Stimulated activated CD4-positive, alpha-beta T cell treated with anti-CD3 and anti-CD28 coated beads, Interleukin-4, amount 100 ng/mL, for 4 hours (primary cell): ENCODE measurements around the gene SLU7.

Experiments used
- DNase-seq, 2 experiments: peaks; one replicate each; pipeline ENCODE4 v3.0.0-alpha.2; 2020

Gene SLU7

GRCh38 chr5:160399402-160400353 lies 19.2 kb downstream of the SLU7 start, which contains the start of gene FAM200C:
Gene FAM200C, minus strand, starts transcription at chr5:160400054. Its CDS starts 4,564 bp downstream, at chr5:160395490.
- DNase-seq: peak; percentile 52 to 63

- DNase-seq: no peak
Observed at GRCh38 chr5:160398806-160399205, 20.1 kb downstream of the SLU7 start.

- DNase-seq: no peak
Observed at GRCh38 chr5:160397492-160397891, 21.4 kb downstream of the SLU7 start.

GRCh38 chr5:160395111-160395510 lies 23.8 kb downstream of the SLU7 start:
- no peak for DNase-seq

GRCh38 chr5:160390787-160391696 lies 27.8 kb downstream of the SLU7 start:
- no peak for DNase-seq

- no peak for DNase-seq
Observed at GRCh38 chr5:160387445-160387844, 31.4 kb downstream of the SLU7 start.

GRCh38 chr5:160385496-160385895 lies 33.4 kb downstream of the SLU7 start:
- no peak for DNase-seq

- DNase-seq: no peak
Observed at GRCh38 chr5:160384681-160385080, 34.2 kb downstream of the SLU7 start.

- no peak for DNase-seq
Observed at GRCh38 chr5:160382346-160382745, 36.5 kb downstream of the SLU7 start.

- no peak for DNase-seq
Observed at GRCh38 chr5:160380041-160380440, 38.8 kb downstream of the SLU7 start.

- DNase-seq: no peak
Observed at GRCh38 chr5:160379511-160379910, 39.4 kb downstream of the SLU7 start.

- DNase-seq: no peak
Observed at GRCh38 chr5:160378330-160378729, 40.6 kb downstream of the SLU7 start.

- DNase-seq: no peak
Observed at GRCh38 chr5:160377651-160378050, 41.2 kb downstream of the SLU7 start.

- no peak for DNase-seq
Observed at GRCh38 chr5:160376416-160376815, 42.5 kb downstream of the SLU7 start.

- DNase-seq: no peak
Observed at GRCh38 chr5:160375701-160376100, 43.2 kb downstream of the SLU7 start.

GRCh38 chr5:160375166-160375565 lies 43.7 kb downstream of the SLU7 start:
- DNase-seq: no peak

- no peak for DNase-seq
Observed at GRCh38 chr5:160371294-160371693, 47.6 kb downstream of the SLU7 start.

- no peak for DNase-seq
Observed at GRCh38 chr5:160370713-160371034, 48.2 kb downstream of the SLU7 start.

GRCh38 chr5:160369990-160370712 lies 48.7 kb downstream of the SLU7 start, which contains the start of gene C1QTNF2:
Gene C1QTNF2, minus strand, starts transcription at chr5:160370626. Its CDS starts 15,615 bp downstream, at chr5:160355011.
- DNase-seq: peak in 1 of 2 experiments; percentile 1

- no peak for DNase-seq
Observed at GRCh38 chr5:160367885-160368284, 51.0 kb downstream of the SLU7 start.

- no peak for DNase-seq
Observed at GRCh38 chr5:160367261-160367660, 51.6 kb downstream of the SLU7 start.

- no peak for DNase-seq
Observed at GRCh38 chr5:160366230-160366629, 52.7 kb downstream of the SLU7 start.
